ENCODE results near the gene PDK1.

GRCh38 chr2:172624996-172625395 is 69.1 kb downstream of the PDK1 start:
- TF ChIP-seq POLR2AphosphoS5 (IDR thresholded peaks at IDR 0.05), result no peak
- no peak for TF ChIP-seq CTCF (IDR thresholded peaks at IDR 0.05)
- TF ChIP-seq POLR2A (IDR thresholded peaks at IDR 0.05), result no peak
